Mesothelial cell of epicardium (in vitro differentiated cells): ENCODE measurements around the gene LYSMD4. TPM values are rescaled to one million over a fixed set of nuclear protein-coding genes. Genes with fewer than 3 reads are reported as not detected.

ENCODE experiments used
- DNase-seq, 2 experiments: peaks; one replicate each; pipeline ENCODE4 v3.0.0; 2021; ENCODE audit warnings: low spot score in 2 of 2; ENCODE audit not compliant: unreplicated experiment in 2 of 2
- H3K27ac Mint-ChIP-seq: 2 replicates; pipeline ENCODE4 v1.8.0; 2021; ENCODE audit warnings: mixed read lengths
- H3K27me3 Mint-ChIP-seq: 2 replicates; pipeline ENCODE4 v1.8.0; 2021; ENCODE audit warnings: low read depth, mixed read lengths
- H3K36me3 Mint-ChIP-seq: 2 replicates; pipeline ENCODE4 v1.8.0; 2021; ENCODE audit warnings: mixed read lengths
- H3K4me1 Mint-ChIP-seq: 2 replicates; pipeline ENCODE4 v1.8.0; 2021; ENCODE audit warnings: mixed read lengths
- H3K4me3 Mint-ChIP-seq: 2 replicates; pipeline ENCODE4 v1.8.0; 2021; ENCODE audit warnings: mild to moderate bottlenecking, moderate library complexity, mixed read lengths
- H3K9me3 Mint-ChIP-seq: 2 replicates; pipeline ENCODE4 v1.8.0; 2021; ENCODE audit warnings: mixed read lengths
- CTCF ChIP-seq: fragments of 200-600 bp; sonication (generic); IDR thresholded peaks from one replicate; pipeline ENCODE4 v1.5.0; 2021; ENCODE audit warnings: antibody characterized with exemption; ENCODE audit not compliant: unreplicated experiment
- total RNA-seq: library from RNA; stranded (reverse); gene quantifications from 3 replicates; pipeline ENCODE4 v1.2.1, GENCODE V29; 2021

The LYSMD4 gene
- total RNA-seq, 1 donor from 2014 or later = 17.2 TPM

GRCh38 chr15:99702895-99703602 lies 30.2 kb downstream of the LYSMD4 start:
- peaks cover 16% of the 10 kb centered on the region for H3K4me1 Mint-ChIP-seq
- H3K27me3 Mint-ChIP-seq = no peaks in the 10 kb centered on the region
- H3K9me3 Mint-ChIP-seq = no peaks in the 10 kb centered on the region
- H3K27ac Mint-ChIP-seq = peak overlapping the region; percentile 92
- no peak overlapping the region for H3K4me3 Mint-ChIP-seq
- peaks cover 4% of the 10 kb centered on the region for H3K36me3 Mint-ChIP-seq
- no peak for DNase-seq
- TF ChIP-seq CTCF = no peak

- H3K27ac Mint-ChIP-seq = no peak overlapping the region
- no peak for DNase-seq
- H3K4me1 Mint-ChIP-seq = no peaks in the 10 kb centered on the region
- H3K36me3 Mint-ChIP-seq = peaks cover 46% of the 10 kb centered on the region
- H3K9me3 Mint-ChIP-seq = peaks cover 8% of the 10 kb centered on the region
- H3K4me3 Mint-ChIP-seq = no peak overlapping the region
- H3K27me3 Mint-ChIP-seq = no peaks in the 10 kb centered on the region
- TF ChIP-seq CTCF = no peak
These were observed 37.1 kb downstream of the LYSMD4 start for GRCh38 chr15:99696096-99696495.

GRCh38 chr15:99692825-99693224 lies 40.4 kb downstream of the LYSMD4 start:
- TF ChIP-seq CTCF = no peak
- DNase-seq = no peak
- Mint-ChIP-seq H3K36me3 (peaks cover 71% of the 10 kb centered on the region), H3K4me3 (no peak overlapping the region), H3K27me3 (no peaks in the 10 kb centered on the region), H3K9me3 (peaks cover 24% of the 10 kb centered on the region), H3K27ac (no peak overlapping the region), H3K4me1 (no peaks in the 10 kb centered on the region)

- no peak overlapping the region for H3K4me3 Mint-ChIP-seq
- DNase-seq = no peak
- peaks cover 12% of the 10 kb centered on the region for H3K4me1 Mint-ChIP-seq
- H3K9me3 Mint-ChIP-seq = peaks cover 54% of the 10 kb centered on the region
- H3K36me3 Mint-ChIP-seq = peaks cover 69% of the 10 kb centered on the region
- TF ChIP-seq CTCF = no peak
- H3K27me3 Mint-ChIP-seq = no peaks in the 10 kb centered on the region
- no peak overlapping the region for H3K27ac Mint-ChIP-seq
These were observed 46.9 kb downstream of the LYSMD4 start for GRCh38 chr15:99686290-99686689.

GRCh38 chr15:99683000-99683670 lies 50.1 kb downstream of the LYSMD4 start:
- Mint-ChIP-seq H3K36me3 (peaks cover 57% of the 10 kb centered on the region), H3K9me3 (peaks cover 40% of the 10 kb centered on the region), H3K27ac (peak overlapping the region; percentile 30)

More at GRCh38 chr15:99683000-99683670, 50.1 kb downstream of the LYSMD4 start:
- Mint-ChIP-seq H3K4me1 (peaks cover 12% of the 10 kb centered on the region), H3K4me3 (no peak overlapping the region), H3K27me3 (no peaks in the 10 kb centered on the region)
- DNase-seq = no peak
- no peak for TF ChIP-seq CTCF
